HepG2 (cell line): ENCODE measurements around the gene RPUSD3.

Experiments
- RARG ChIP-seq: sonication (generic); formaldehyde crosslinking; IDR thresholded peaks from 2 replicates; pipeline ENCODE4 v1.4.0; 2020; ENCODE audit warnings: low read depth, mild to moderate bottlenecking, missing genetic modification reagents
- ZNF768 ChIP-seq: sonication (generic); formaldehyde crosslinking; IDR thresholded peaks from 2 replicates; pipeline ENCODE4 v1.4.0; 2020; ENCODE audit warnings: missing genetic modification reagents

DNA sequence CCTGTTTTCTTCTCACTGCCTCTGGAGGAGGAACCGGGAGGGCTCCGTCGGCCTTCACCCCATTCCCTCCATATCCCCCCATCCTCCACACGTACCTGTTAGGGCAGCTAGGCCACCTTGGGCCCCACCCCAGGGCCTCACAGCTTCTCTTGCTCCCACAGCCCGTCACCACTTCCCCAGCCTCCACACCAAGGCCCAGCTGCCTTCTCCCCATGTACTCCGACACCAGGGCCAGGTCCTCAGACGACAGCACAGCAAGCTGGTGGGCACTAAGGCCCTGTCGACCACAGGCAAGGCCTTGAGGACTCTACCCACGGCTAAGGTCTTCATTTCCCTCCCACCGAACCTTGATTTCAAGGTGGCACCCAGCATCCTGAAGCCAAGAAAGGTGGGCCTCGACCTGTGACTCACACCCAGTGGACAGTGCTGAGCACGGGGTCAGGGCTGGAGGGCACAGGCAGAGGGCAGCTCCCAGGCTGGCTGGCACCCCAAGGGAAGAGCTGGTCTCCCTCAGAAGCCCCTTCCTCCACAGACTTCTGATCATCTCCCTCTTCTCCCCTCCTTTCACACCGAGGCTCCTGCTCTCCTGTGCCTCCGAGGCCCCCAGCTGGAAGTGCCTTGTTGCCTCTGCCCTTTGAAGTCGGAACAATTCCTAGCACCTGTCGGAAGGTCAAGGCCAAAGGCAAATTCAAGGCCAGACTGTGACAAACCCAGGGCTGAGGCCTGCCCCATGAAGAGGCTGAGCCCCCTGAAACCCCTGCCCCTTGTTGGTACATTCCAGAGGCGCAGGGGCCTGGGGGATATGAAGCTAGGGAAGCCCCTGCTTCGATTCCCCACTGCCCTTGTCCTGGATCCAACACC is 9.1 kb downstream of the RPUSD3 start:
- no peak for TF ChIP-seq ZNF768 (CRISPR knock-in tag)
- no peak for TF ChIP-seq RARG
